Measurements from ENCODE around the gene CLTB.

GRCh38 chr5:176364765-176365350, 51.5 kb downstream of the CLTB start:
- TF ChIP-seq, protein P1, sequence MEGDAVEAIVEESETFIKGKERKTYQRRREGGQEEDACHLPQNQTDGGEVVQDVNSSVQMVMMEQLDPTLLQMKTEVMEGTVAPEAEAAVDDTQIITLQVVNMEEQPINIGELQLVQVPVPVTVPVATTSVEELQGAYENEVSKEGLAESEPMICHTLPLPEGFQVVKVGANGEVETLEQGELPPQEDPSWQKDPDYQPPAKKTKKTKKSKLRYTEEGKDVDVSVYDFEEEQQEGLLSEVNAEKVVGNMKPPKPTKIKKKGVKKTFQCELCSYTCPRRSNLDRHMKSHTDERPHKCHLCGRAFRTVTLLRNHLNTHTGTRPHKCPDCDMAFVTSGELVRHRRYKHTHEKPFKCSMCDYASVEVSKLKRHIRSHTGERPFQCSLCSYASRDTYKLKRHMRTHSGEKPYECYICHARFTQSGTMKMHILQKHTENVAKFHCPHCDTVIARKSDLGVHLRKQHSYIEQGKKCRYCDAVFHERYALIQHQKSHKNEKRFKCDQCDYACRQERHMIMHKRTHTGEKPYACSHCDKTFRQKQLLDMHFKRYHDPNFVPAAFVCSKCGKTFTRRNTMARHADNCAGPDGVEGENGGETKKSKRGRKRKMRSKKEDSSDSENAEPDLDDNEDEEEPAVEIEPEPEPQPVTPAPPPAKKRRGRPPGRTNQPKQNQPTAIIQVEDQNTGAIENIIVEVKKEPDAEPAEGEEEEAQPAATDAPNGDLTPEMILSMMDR (IDR thresholded peaks at IDR 0.05 in 4 of 5, conservative IDR thresholded peaks at IDR 0.05 in 1 of 5) = no peak
- no peak for TF ChIP-seq POLR2A (IDR thresholded peaks at IDR 0.05)

Data from gastrocnemius medialis (tissue), 4 donors.